Gastrocnemius medialis (tissue), 4 donors: ENCODE measurements around the gene DLL4.
A peak's percentile ranks its signal among the peaks of the same experiment; 100 is the strongest.

Source experiments
- CTCF ChIP-seq, 5 experiments: fragments of 450-650 bp in 3 of 5; fragments of 200-600 bp in 2 of 5; sonication (generic) in 2 of 5; IDR thresholded peaks in 4 of 5; conservative IDR thresholded peaks in 1 of 5; 1 replicate in 4 of 5; 2 replicates in 1 of 5; pipeline ENCODE4 v1.5.1; 2016 to 2019; ENCODE audit warnings: antibody characterized with exemption in 5 of 5, mild to moderate bottlenecking in 3 of 5, moderate library complexity in 3 of 5
- POLR2A ChIP-seq, 2 donors: fragments of 450-650 bp; IDR thresholded peaks; one replicate each; pipeline ENCODE4 v1.6.1; 2017; ENCODE audit warnings: antibody characterized with exemption in 2 of 2, mild to moderate bottlenecking in 2 of 2, moderate library complexity in 2 of 2

GRCh38 chr15:40937762-40938535 is 8.8 kb downstream of the DLL4 start:
- peak; percentile 36 to 61 (median 56) for TF ChIP-seq CTCF (IDR thresholded peaks at IDR 0.05 in 4 of 5, conservative IDR thresholded peaks at IDR 0.05 in 1 of 5)
- TF ChIP-seq POLR2A (IDR thresholded peaks at IDR 0.05), result no peak
